ENCODE data around the gene GRAMD1B.
"Not testable (repeated sequence)": the region's sequence is repeated elsewhere in the genome, so short reads cannot be mapped to it uniquely, and the experiment has no call there.

GRAMD1B gene

GRCh38 chr11:123653827-123654565, 223.9 kb downstream of the GRAMD1B start:
- peak overlapping the region; percentile 56 for H3K4me3 ChIP-seq (ENCODE audit: low read depth, low read length)
- no peak for TF ChIP-seq CTCF (IDR thresholded peaks at IDR 0.05; ENCODE audit: low read depth, low read length)

- peak within 1 kb of the TSS; percentile 56 for H3K4me3 ChIP-seq (ENCODE audit: low read depth, low read length)
- no peak for TF ChIP-seq CTCF (IDR thresholded peaks at IDR 0.05; ENCODE audit: low read depth, low read length)
Observed at GRCh38 chr11:123654566-123655081, 224.6 kb downstream of the GRAMD1B start, which contains the start of gene SCN3B. TSS of gene SCN3B (minus strand) at chr11:123654624. CDS start at chr11:123653801, 823 bp downstream.

- no peak overlapping the region for H3K4me3 ChIP-seq (ENCODE audit: low read depth, low read length)
- no peak for TF ChIP-seq CTCF (IDR thresholded peaks at IDR 0.05; ENCODE audit: low read depth, low read length)
Observed at GRCh38 chr11:123659311-123659710, 229.2 kb downstream of the GRAMD1B start.

- not testable (repeated sequence) for H3K4me3 ChIP-seq (ENCODE audit: low read depth, low read length)
Observed at GRCh38 chr11:123659965-123660364, 229.9 kb downstream of the GRAMD1B start.

- TF ChIP-seq CTCF (IDR thresholded peaks at IDR 0.05; ENCODE audit: low read depth, low read length), result no peak
- H3K4me3 ChIP-seq (ENCODE audit: low read depth, low read length), result no peak overlapping the region
Observed at GRCh38 chr11:123665306-123665705, 235.2 kb downstream of the GRAMD1B start.

- no peak for TF ChIP-seq CTCF (IDR thresholded peaks at IDR 0.05; ENCODE audit: low read depth, low read length)
Observed at GRCh38 chr11:123670081-123670480, 240.0 kb downstream of the GRAMD1B start.

GRCh38 chr11:123671534-123671933, 241.5 kb downstream of the GRAMD1B start:
- TF ChIP-seq CTCF (IDR thresholded peaks at IDR 0.05; ENCODE audit: low read depth, low read length), result no peak
- no peak overlapping the region for H3K4me3 ChIP-seq (ENCODE audit: low read depth, low read length)

More at GRCh38 chr11:123670081-123670480, 240.0 kb downstream of the GRAMD1B start:
- H3K4me3 ChIP-seq (ENCODE audit: low read depth, low read length), result no peak overlapping the region

Data from WI38 (cell line).